ENCODE measurements around the gene NSDHL.
"Not testable (repeated sequence)": the region's sequence is repeated elsewhere in the genome, so short reads cannot be mapped to it uniquely, and the experiment has no call there.

DNA sequence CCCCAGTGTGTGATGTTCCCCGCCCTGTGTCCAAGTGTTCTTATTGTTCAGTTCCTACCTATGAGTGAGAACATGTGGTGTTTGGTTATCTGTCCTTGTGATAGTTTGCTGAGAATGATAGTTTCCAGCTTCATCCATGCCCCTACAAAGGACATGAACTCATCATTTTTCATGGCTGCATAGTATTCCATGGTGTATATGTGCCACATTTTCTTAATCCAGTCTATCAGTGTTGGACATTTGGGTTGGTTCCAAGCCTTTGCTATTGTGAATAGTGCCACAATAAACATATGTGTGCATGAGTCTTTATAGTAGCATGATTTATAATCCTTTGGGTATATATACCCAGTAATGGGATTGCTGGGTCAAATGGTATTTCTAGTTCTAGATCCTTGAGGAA lies 4.6 kb downstream of the NSDHL start:
- TF ChIP-seq BHLHE40 (IDR thresholded peaks at IDR 0.05; ENCODE audit: low read depth, low read length); SMC3 (IDR thresholded peaks at IDR 0.05; ENCODE audit: low read depth, low read length); RAD21 (IDR thresholded peaks at IDR 0.05; ENCODE audit: low read length): not testable (repeated sequence)
- TF ChIP-seq, protein P1, sequence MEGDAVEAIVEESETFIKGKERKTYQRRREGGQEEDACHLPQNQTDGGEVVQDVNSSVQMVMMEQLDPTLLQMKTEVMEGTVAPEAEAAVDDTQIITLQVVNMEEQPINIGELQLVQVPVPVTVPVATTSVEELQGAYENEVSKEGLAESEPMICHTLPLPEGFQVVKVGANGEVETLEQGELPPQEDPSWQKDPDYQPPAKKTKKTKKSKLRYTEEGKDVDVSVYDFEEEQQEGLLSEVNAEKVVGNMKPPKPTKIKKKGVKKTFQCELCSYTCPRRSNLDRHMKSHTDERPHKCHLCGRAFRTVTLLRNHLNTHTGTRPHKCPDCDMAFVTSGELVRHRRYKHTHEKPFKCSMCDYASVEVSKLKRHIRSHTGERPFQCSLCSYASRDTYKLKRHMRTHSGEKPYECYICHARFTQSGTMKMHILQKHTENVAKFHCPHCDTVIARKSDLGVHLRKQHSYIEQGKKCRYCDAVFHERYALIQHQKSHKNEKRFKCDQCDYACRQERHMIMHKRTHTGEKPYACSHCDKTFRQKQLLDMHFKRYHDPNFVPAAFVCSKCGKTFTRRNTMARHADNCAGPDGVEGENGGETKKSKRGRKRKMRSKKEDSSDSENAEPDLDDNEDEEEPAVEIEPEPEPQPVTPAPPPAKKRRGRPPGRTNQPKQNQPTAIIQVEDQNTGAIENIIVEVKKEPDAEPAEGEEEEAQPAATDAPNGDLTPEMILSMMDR (conservative IDR thresholded peaks at IDR 0.05; ENCODE audit: low read depth, low read length): not testable (repeated sequence)
- TF ChIP-seq, protein P2, sequence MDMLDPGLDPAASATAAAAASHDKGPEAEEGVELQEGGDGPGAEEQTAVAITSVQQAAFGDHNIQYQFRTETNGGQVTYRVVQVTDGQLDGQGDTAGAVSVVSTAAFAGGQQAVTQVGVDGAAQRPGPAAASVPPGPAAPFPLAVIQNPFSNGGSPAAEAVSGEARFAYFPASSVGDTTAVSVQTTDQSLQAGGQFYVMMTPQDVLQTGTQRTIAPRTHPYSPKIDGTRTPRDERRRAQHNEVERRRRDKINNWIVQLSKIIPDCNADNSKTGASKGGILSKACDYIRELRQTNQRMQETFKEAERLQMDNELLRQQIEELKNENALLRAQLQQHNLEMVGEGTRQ (IDR thresholded peaks at IDR 0.05; ENCODE audit: low read depth, low read length): not testable (repeated sequence)
- TF ChIP-seq, protein P3, sequence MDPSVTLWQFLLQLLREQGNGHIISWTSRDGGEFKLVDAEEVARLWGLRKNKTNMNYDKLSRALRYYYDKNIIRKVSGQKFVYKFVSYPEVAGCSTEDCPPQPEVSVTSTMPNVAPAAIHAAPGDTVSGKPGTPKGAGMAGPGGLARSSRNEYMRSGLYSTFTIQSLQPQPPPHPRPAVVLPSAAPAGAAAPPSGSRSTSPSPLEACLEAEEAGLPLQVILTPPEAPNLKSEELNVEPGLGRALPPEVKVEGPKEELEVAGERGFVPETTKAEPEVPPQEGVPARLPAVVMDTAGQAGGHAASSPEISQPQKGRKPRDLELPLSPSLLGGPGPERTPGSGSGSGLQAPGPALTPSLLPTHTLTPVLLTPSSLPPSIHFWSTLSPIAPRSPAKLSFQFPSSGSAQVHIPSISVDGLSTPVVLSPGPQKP (IDR thresholded peaks at IDR 0.05; ENCODE audit: borderline replicate concordance, low read depth, low read length): not testable (repeated sequence)
